Measurements from ENCODE around the gene SENP1. TPM values are rescaled to one million over a fixed set of nuclear protein-coding genes. Genes with fewer than 3 reads are reported as not detected.
A peak's percentile ranks its signal among the peaks of the same experiment; 100 is the strongest.

The SENP1 gene
- total and polyA plus RNA-seq, 8 donors, result 13.3 to 28.0 (median 24.6) TPM

GRCh38 chr12:48002773-48003218, 103.1 kb downstream of the SENP1 start:
- intact Hi-C loops (cut with DNase I), result no loop called here
- Histone ChIP-seq H3K27me3 (peaks cover 78 to 100% of the 10 kb centered on the region in 2 donors), H3K9me3 (no peaks in the 10 kb centered on the region), H3K36me3 (no peaks in the 10 kb centered on the region), H3K4me1 (peaks cover 26 to 45% of the 10 kb centered on the region in 2 donors), H3K4me3 (no peak overlapping the region), H3K27ac (no peak overlapping the region)
- ATAC-seq (peak; percentile 44), DNase-seq (peak in 1 of 4 donors; percentile 68)
- no peak for TF ChIP-seq CTCF (IDR thresholded peaks at IDR 0.05)

- intact Hi-C loops (cut with DNase I), result no loop called here
- H3K27me3 ChIP-seq, result peaks cover 75 to 100% of the 10 kb centered on the region in 2 donors
- DNase-seq (no peak), ATAC-seq (no peak)
- H3K27ac ChIP-seq, result no peak overlapping the region
- H3K36me3 ChIP-seq, result no peaks in the 10 kb centered on the region
- no peak for TF ChIP-seq CTCF (IDR thresholded peaks at IDR 0.05)
- no peak overlapping the region for H3K4me3 ChIP-seq
- peaks cover 26 to 45% of the 10 kb centered on the region in 2 donors for H3K4me1 ChIP-seq
- H3K9me3 ChIP-seq, result no peaks in the 10 kb centered on the region
Observed at GRCh38 chr12:48002414-48002730, 103.5 kb downstream of the SENP1 start.

GRCh38 chr12:48001505-48002413, 104.1 kb downstream of the SENP1 start:
- H3K9me3 ChIP-seq, result no peaks in the 10 kb centered on the region
- intact Hi-C loops (cut with DNase I), result no loop called here
- H3K27ac ChIP-seq, result no peak overlapping the region
- no peaks in the 10 kb centered on the region for H3K36me3 ChIP-seq
- DNase-seq, result peak in 3 of 4 donors; percentile 53 to 83 (median 57)
- ATAC-seq, result peak; percentile 89
- H3K27me3 ChIP-seq, result peaks cover 68 to 100% of the 10 kb centered on the region in 2 donors
- TF ChIP-seq CTCF (IDR thresholded peaks at IDR 0.05), result no peak
- H3K4me3 ChIP-seq, result peak overlapping the region; percentile 27
- H3K4me1 ChIP-seq, result peaks cover 26 to 45% of the 10 kb centered on the region in 2 donors

GRCh38 chr12:48000878-48001504, 104.9 kb downstream of the SENP1 start:
- Histone ChIP-seq H3K27me3 (peaks cover 65 to 93% of the 10 kb centered on the region in 2 donors), H3K4me3 (peak overlapping the region; percentile 27), H3K9me3 (no peaks in the 10 kb centered on the region), H3K36me3 (no peaks in the 10 kb centered on the region), H3K27ac (no peak overlapping the region), H3K4me1 (peaks cover 26 to 45% of the 10 kb centered on the region in 2 donors)
- ATAC-seq (peak; percentile 83), DNase-seq (peak in 2 of 4 donors; percentile 51 to 64)
- intact Hi-C loops (cut with DNase I), result no loop called here
- TF ChIP-seq CTCF (IDR thresholded peaks at IDR 0.05), result no peak

- Histone ChIP-seq H3K4me3 (no peak overlapping the region), H3K4me1 (peaks cover 26 to 40% of the 10 kb centered on the region in 2 donors), H3K27ac (no peak overlapping the region), H3K36me3 (no peaks in the 10 kb centered on the region), H3K9me3 (no peaks in the 10 kb centered on the region), H3K27me3 (peaks cover 53 to 88% of the 10 kb centered on the region in 2 donors)
- DNase-seq (no peak), ATAC-seq (no peak)
- TF ChIP-seq CTCF (IDR thresholded peaks at IDR 0.05), result no peak
- intact Hi-C loops (cut with DNase I), result no loop called here
Observed at GRCh38 chr12:47999816-48000215, 106.1 kb downstream of the SENP1 start.
